Measurements from ENCODE around the gene ZNF48. TPM values are rescaled to one million over a fixed set of nuclear protein-coding genes. Genes with fewer than 3 reads are reported as not detected.
A peak's percentile ranks its signal among the peaks of the same experiment; 100 is the strongest.

The ZNF48 gene
- total RNA-seq, 2 donors from 2014 or later, result 6.5 to 6.8 TPM

DNA sequence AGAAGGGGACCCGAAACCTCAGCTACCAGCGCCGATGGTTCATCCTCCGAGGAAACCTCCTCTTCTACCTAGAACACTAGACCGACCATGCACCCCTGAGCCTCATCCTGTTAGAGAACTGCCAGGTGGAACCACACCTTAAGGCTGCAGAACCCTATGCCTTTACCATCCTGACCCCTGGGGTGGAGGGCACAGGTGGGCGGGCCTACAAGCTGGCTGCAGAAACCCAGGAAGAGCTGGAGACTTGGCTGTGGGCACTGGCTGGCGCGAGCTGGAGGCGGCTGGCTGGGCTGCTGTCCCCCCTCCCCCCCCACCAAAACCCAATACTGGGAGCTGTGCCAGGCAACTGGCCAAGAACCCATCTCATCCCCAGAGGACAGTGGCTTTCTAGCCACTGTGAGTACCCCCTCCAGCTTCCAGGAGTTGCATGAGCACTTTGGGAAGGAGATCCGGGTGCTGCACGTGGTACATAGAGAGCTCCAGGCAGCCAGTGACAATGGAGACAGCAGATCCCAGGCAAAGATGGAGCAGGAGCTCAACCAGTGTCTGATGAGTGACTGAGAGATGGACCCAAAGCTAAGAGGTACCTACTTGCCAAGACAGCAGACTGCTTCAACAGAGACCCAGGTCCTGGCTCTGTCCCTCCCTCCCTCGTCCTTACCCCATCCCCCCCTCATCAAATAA lies 38.7 kb upstream of the ZNF48 start:
- Histone ChIP-seq H3K27ac (peak overlapping the region; percentile 94), H3K9ac (ENCODE audit: low read depth in 2 of 2, low read length in 2 of 2) (peak overlapping the region; percentile 97), H3K27me3 (no peaks in the 10 kb centered on the region), H3K9me3 (no peaks in the 10 kb centered on the region), H3K4me1 (peaks cover 7% of the 10 kb centered on the region), H3K36me3 (peaks cover 8% of the 10 kb centered on the region), H3K4me3 (peak overlapping the region; percentile 80)
- intact Hi-C loops (cut with DNase I), result loop anchor here (10.0 kb wide), 1 partner anchor 262 kb away; the partner anchor contains the start of genes TBX6 and YPEL3
- peak; percentile 38 for DNase-seq
- TF ChIP-seq, protein P1, sequence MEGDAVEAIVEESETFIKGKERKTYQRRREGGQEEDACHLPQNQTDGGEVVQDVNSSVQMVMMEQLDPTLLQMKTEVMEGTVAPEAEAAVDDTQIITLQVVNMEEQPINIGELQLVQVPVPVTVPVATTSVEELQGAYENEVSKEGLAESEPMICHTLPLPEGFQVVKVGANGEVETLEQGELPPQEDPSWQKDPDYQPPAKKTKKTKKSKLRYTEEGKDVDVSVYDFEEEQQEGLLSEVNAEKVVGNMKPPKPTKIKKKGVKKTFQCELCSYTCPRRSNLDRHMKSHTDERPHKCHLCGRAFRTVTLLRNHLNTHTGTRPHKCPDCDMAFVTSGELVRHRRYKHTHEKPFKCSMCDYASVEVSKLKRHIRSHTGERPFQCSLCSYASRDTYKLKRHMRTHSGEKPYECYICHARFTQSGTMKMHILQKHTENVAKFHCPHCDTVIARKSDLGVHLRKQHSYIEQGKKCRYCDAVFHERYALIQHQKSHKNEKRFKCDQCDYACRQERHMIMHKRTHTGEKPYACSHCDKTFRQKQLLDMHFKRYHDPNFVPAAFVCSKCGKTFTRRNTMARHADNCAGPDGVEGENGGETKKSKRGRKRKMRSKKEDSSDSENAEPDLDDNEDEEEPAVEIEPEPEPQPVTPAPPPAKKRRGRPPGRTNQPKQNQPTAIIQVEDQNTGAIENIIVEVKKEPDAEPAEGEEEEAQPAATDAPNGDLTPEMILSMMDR (IDR thresholded peaks at IDR 0.05), result no peak

DNA sequence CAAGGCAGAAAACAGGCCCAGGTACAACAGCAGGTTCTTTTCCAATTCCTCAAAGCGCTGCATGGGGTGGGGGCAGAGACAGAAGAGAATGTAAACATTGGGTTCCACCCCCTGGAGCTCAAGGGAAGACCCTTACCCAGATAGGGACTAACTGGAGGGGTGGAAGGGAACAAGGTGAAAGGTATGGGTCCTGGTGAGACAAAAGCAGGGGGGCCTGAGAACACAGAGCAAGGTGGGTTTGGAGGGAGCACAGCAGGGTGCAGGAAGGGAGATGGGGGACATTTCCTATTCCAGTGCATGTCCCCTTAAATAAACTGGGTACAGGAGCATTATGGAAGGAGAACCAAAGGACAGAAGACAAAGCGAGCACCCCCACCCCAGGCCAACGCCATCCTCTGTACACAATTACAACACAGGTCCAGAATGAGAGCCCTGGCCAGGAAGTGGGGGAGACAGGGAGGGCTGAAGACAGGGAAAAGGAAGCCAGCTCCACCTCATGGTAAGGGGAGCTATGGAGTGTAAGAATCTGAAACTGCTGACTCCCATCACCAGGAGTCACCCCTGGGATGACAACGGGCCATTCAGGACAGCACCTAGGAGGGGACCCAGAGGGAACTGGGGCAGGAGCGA lies 38.0 kb upstream of the ZNF48 start:
- DNase-seq, result no peak
- Histone ChIP-seq H3K9ac (ENCODE audit: low read depth in 2 of 2, low read length in 2 of 2) (peak overlapping the region in 1 of 2 donors; percentile 19), H3K4me3 (no peak overlapping the region), H3K9me3 (no peaks in the 10 kb centered on the region), H3K36me3 (peaks cover 5% of the 10 kb centered on the region), H3K27me3 (no peaks in the 10 kb centered on the region), H3K4me1 (peaks cover 7% of the 10 kb centered on the region), H3K27ac (no peak overlapping the region)
- TF ChIP-seq, protein P1 (IDR thresholded peaks at IDR 0.05), result no peak
- intact Hi-C loops (cut with DNase I), result loop anchor here (10.0 kb wide), 1 partner anchor 262 kb away; the partner anchor contains the start of genes TBX6 and YPEL3

DNA sequence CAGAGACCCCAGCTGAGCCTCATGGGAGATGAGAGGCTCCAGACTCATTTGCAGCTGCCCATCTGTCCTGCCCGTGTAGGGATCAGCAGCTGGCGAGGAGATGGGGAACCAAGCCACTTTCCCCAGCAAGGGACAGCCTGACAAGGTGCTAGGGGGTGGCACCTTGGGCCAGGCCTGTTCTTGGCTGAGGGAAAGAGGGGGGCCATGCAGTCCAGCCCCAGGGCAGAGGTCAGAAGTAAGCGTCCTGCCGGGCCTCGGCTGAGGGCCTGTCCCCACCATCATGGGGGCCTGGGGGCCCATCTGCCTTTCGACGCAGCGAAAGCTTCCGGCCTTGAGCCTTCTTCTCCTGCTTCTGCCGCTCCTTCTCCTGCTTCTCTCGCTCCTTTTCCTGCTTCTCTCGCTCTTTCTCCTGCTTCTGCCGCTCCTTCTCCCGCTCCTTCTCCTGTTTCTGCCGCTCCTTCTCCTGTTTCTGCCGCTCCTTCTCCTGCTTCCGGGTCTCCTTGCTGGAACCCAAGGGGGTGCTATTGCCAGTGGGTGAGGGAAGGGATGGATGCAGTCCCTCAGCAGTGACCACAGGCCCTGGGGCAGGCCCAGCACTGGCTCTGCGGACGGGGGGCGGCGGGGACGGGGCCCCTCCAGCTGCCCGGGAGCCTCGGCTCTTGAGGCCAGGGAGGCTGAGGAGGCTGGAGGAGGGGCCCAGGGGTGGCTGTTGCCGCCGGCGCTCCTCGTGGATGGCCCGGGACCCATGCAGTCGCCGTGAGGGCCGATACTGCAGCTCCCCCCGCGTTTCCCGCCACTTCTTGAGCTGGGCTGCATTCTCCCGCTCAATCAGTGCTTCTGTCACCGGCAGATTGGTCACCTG lies 37.3 kb upstream of the ZNF48 start:
- TF ChIP-seq, protein P1 (IDR thresholded peaks at IDR 0.05), result no peak
- no peak for DNase-seq
- no peak overlapping the region for H3K4me3 ChIP-seq
- intact Hi-C loops (cut with DNase I), result loop anchor here (10.0 kb wide), 1 partner anchor 263 kb away; the partner anchor contains the start of genes TBX6 and YPEL3
- no peaks in the 10 kb centered on the region for H3K27me3 ChIP-seq
- H3K27ac ChIP-seq, result no peak overlapping the region
- no peaks in the 10 kb centered on the region for H3K9me3 ChIP-seq
- no peaks in the 10 kb centered on the region for H3K36me3 ChIP-seq
- no peak overlapping the region for H3K9ac ChIP-seq (ENCODE audit: low read depth in 2 of 2, low read length in 2 of 2)
- H3K4me1 ChIP-seq, result peaks cover 7% of the 10 kb centered on the region

DNA sequence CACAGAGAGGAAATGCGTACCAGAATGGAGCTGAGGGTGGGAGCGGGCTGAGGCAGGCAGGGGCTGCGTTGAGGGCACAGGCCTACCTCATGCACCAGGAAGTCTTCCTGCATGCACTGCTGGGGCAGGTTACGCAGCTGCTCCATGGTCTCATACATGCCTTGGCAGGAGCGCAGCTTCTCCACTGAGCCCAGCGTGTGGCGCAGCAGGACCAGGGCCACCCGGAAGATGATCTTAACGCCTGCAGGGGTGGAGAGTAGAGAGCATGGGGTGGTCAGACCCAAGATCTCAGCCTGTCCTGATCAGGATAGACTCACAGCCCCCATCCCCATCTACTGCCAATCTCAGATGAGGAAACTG lies 36.7 kb upstream of the ZNF48 start:
- H3K9me3 ChIP-seq, result no peaks in the 10 kb centered on the region
- intact Hi-C loops (cut with DNase I), result loop anchor here (10.0 kb wide), 1 partner anchor 264 kb away; the partner anchor contains the start of genes TBX6 and YPEL3
- no peak for DNase-seq
- TF ChIP-seq, protein P1 (IDR thresholded peaks at IDR 0.05), result no peak
- H3K4me1 ChIP-seq, result peaks cover 7% of the 10 kb centered on the region
- no peak overlapping the region for H3K27ac ChIP-seq
- H3K36me3 ChIP-seq, result no peaks in the 10 kb centered on the region
- H3K9ac ChIP-seq (ENCODE audit: low read depth in 2 of 2, low read length in 2 of 2), result no peak overlapping the region
- no peaks in the 10 kb centered on the region for H3K27me3 ChIP-seq
- H3K4me3 ChIP-seq, result no peak overlapping the region
